ENCODE data around the gene CRTAC1.

CRTAC1 gene

DNA sequence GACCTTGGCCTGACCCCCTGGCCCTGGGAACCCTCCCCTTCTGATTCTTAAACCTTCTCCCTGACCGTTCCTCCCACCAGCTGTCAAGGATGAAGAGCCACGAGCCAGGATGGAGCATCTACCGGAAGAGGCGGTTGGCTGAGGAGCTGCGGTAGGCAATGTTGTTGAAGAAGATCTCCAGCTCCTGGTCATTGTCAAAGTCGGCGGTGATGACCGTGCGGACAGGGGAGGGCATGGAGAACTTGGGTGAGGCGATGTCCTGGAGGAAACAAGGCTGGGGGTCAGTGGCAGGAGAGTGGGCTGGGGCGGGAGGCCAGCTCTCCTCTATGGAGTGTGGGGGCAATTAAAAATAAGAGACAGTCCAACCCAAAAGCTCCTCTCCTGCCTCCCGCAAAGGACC, 129.0 kb downstream of the CRTAC1 start:
- Histone ChIP-seq H3K9me3 (ENCODE audit: low read depth, low read length) (no peaks in the 10 kb centered on the region), H3K4me3 (no peak overlapping the region), H3K27ac (no peak overlapping the region), H3K9ac (ENCODE audit: insufficient read length) (no peak overlapping the region), H3K36me3 (ENCODE audit: insufficient read depth, low read length) (no peaks in the 10 kb centered on the region)
- no peak for TF ChIP-seq EZH2 (IDR thresholded peaks at IDR 0.05)
- TF ChIP-seq FOXP2 (optimal IDR thresholded peaks at IDR 0.05; ENCODE audit: control extremely low read depth, extremely low read length, insufficient read depth) = no peak
- TF ChIP-seq POLR2AphosphoS5 (IDR thresholded peaks at IDR 0.05; ENCODE audit: borderline replicate concordance, low read depth, low read length) = no peak
- no peak for DNase-seq (ENCODE audit: low read depth, low spot score)

DNA sequence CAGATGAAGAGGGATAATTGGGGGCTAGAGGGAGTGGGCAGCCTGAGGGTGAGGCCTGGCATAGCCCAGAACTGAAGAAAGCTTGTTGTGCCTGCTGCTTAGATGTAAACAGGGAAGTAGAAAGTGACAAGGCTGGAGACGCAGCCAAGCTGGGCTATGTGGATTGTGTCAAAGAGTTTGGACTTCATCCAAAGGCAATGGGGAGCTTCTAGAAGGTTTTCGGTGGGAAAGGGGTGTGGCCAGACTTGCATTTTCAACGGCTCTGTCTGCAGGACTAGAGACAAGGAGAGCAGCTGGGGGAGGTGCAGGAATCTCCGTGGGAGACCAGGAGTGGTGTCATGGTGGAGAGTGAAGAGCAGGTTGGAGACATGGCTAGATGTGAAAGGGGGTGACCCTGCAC, 132.0 kb downstream of the CRTAC1 start:
- DNase-seq (ENCODE audit: low read depth, low spot score) = no peak
- no peak overlapping the region for H3K27ac ChIP-seq
- H3K36me3 ChIP-seq (ENCODE audit: insufficient read depth, low read length) = no peaks in the 10 kb centered on the region
- no peak overlapping the region for H3K4me3 ChIP-seq
- no peaks in the 10 kb centered on the region for H3K9me3 ChIP-seq (ENCODE audit: low read depth, low read length)
- H3K9ac ChIP-seq (ENCODE audit: insufficient read length) = no peak overlapping the region
- TF ChIP-seq FOXP2 (optimal IDR thresholded peaks at IDR 0.05; ENCODE audit: control extremely low read depth, extremely low read length, insufficient read depth) = no peak
- TF ChIP-seq POLR2AphosphoS5 (IDR thresholded peaks at IDR 0.05; ENCODE audit: borderline replicate concordance, low read depth, low read length) = no peak
- no peak for TF ChIP-seq EZH2 (IDR thresholded peaks at IDR 0.05)

GRCh38 chr10:97896756-97897358, 133.6 kb downstream of the CRTAC1 start:
- no peaks in the 10 kb centered on the region for H3K36me3 ChIP-seq (ENCODE audit: insufficient read depth, low read length)
- TF ChIP-seq EZH2 (IDR thresholded peaks at IDR 0.05) (no peak), POLR2AphosphoS5 (IDR thresholded peaks at IDR 0.05; ENCODE audit: borderline replicate concordance, low read depth, low read length) (no peak), FOXP2 (optimal IDR thresholded peaks at IDR 0.05; ENCODE audit: control extremely low read depth, extremely low read length, insufficient read depth) (no peak)
- DNase-seq (ENCODE audit: low read depth, low spot score) = no peak
- no peak overlapping the region for H3K9ac ChIP-seq (ENCODE audit: insufficient read length)
- no peak overlapping the region for H3K4me3 ChIP-seq
- H3K27ac ChIP-seq = no peak overlapping the region
- no peaks in the 10 kb centered on the region for H3K9me3 ChIP-seq (ENCODE audit: low read depth, low read length)

GRCh38 chr10:97895915-97896314, 134.5 kb downstream of the CRTAC1 start:
- H3K9ac ChIP-seq (ENCODE audit: insufficient read length) = no peak overlapping the region
- DNase-seq (ENCODE audit: low read depth, low spot score) = no peak
- TF ChIP-seq POLR2AphosphoS5 (IDR thresholded peaks at IDR 0.05; ENCODE audit: borderline replicate concordance, low read depth, low read length) (no peak), EZH2 (IDR thresholded peaks at IDR 0.05) (no peak), FOXP2 (optimal IDR thresholded peaks at IDR 0.05; ENCODE audit: control extremely low read depth, extremely low read length, insufficient read depth) (no peak)
- H3K36me3 ChIP-seq (ENCODE audit: insufficient read depth, low read length) = no peaks in the 10 kb centered on the region
- H3K9me3 ChIP-seq (ENCODE audit: low read depth, low read length) = no peaks in the 10 kb centered on the region
- no peak overlapping the region for H3K4me3 ChIP-seq
- no peak overlapping the region for H3K27ac ChIP-seq

- H3K9me3 ChIP-seq (ENCODE audit: low read depth, low read length) = no peaks in the 10 kb centered on the region
- DNase-seq (ENCODE audit: low read depth, low spot score) = no peak
- no peak overlapping the region for H3K9ac ChIP-seq (ENCODE audit: insufficient read length)
- H3K36me3 ChIP-seq (ENCODE audit: insufficient read depth, low read length) = no peaks in the 10 kb centered on the region
- TF ChIP-seq EZH2 (IDR thresholded peaks at IDR 0.05) = no peak
- no peak for TF ChIP-seq POLR2AphosphoS5 (IDR thresholded peaks at IDR 0.05; ENCODE audit: borderline replicate concordance, low read depth, low read length)
- no peak for TF ChIP-seq FOXP2 (optimal IDR thresholded peaks at IDR 0.05; ENCODE audit: control extremely low read depth, extremely low read length, insufficient read depth)
- no peak overlapping the region for H3K27ac ChIP-seq
- no peak overlapping the region for H3K4me3 ChIP-seq
These were observed 135.3 kb downstream of the CRTAC1 start for GRCh38 chr10:97895084-97895483.

- no peak overlapping the region for H3K9ac ChIP-seq (ENCODE audit: insufficient read length)
- TF ChIP-seq POLR2AphosphoS5 (IDR thresholded peaks at IDR 0.05; ENCODE audit: borderline replicate concordance, low read depth, low read length) (no peak), EZH2 (IDR thresholded peaks at IDR 0.05) (no peak), FOXP2 (optimal IDR thresholded peaks at IDR 0.05; ENCODE audit: control extremely low read depth, extremely low read length, insufficient read depth) (no peak)
- DNase-seq (ENCODE audit: low read depth, low spot score) = no peak
These were observed 136.3 kb downstream of the CRTAC1 start for GRCh38 chr10:97894092-97894491.

DNA sequence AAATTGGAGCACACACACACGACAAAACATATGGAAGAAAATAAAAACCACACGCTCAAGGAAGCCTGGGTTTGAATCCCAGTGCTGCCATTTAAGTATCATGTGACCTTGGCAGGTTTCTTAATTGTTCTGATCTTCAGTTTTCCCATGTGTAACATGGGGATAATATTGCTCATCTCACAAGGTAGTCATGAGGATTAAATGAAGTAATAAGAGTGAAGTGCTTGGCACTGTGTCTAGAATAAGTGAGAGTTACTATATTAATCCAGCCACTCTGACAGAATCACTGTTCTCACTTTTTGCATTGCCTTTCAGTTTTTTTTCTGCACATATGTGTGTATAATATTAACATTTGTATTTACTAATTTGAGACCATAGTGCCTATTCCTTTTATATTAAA, 137.5 kb downstream of the CRTAC1 start:
- Histone ChIP-seq H3K4me3 (no peak overlapping the region), H3K9ac (ENCODE audit: insufficient read length) (no peak overlapping the region), H3K36me3 (ENCODE audit: insufficient read depth, low read length) (no peaks in the 10 kb centered on the region), H3K27ac (no peak overlapping the region), H3K9me3 (ENCODE audit: low read depth, low read length) (no peaks in the 10 kb centered on the region)
- no peak for DNase-seq (ENCODE audit: low read depth, low spot score)
- no peak for TF ChIP-seq FOXP2 (optimal IDR thresholded peaks at IDR 0.05; ENCODE audit: control extremely low read depth, extremely low read length, insufficient read depth)
- no peak for TF ChIP-seq EZH2 (IDR thresholded peaks at IDR 0.05)
- TF ChIP-seq POLR2AphosphoS5 (IDR thresholded peaks at IDR 0.05; ENCODE audit: borderline replicate concordance, low read depth, low read length) = no peak

More at GRCh38 chr10:97894092-97894491, 136.3 kb downstream of the CRTAC1 start:
- no peak overlapping the region for H3K27ac ChIP-seq
- H3K9me3 ChIP-seq (ENCODE audit: low read depth, low read length) = no peaks in the 10 kb centered on the region
- H3K4me3 ChIP-seq = no peak overlapping the region
- no peaks in the 10 kb centered on the region for H3K36me3 ChIP-seq (ENCODE audit: insufficient read depth, low read length)

DNA sequence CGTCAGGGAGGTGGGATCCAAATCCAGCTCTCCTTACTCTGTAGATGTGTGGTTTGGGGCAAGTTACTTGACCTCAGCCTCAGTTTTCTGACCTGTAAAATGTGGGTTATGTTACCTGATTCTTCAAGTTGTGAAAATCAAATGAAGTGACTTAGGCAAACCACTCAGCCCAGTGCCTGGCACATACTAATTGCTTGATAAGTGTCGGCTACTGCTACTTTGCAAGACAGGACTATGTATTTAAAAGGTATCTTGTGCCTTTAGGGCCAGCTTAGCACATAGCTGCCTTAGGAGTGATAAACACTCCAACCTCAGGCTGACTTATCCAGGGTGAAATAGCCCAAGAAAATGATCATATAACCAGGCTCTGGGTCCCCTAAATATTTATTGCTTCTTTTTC, 137.9 kb downstream of the CRTAC1 start:
- Histone ChIP-seq H3K9me3 (ENCODE audit: low read depth, low read length) (no peaks in the 10 kb centered on the region), H3K9ac (ENCODE audit: insufficient read length) (no peak overlapping the region), H3K4me3 (no peak overlapping the region), H3K27ac (no peak overlapping the region), H3K36me3 (ENCODE audit: insufficient read depth, low read length) (no peaks in the 10 kb centered on the region)
- TF ChIP-seq EZH2 (IDR thresholded peaks at IDR 0.05) (no peak), FOXP2 (optimal IDR thresholded peaks at IDR 0.05; ENCODE audit: control extremely low read depth, extremely low read length, insufficient read depth) (no peak), POLR2AphosphoS5 (IDR thresholded peaks at IDR 0.05; ENCODE audit: borderline replicate concordance, low read depth, low read length) (no peak)
- DNase-seq (ENCODE audit: low read depth, low spot score) = no peak

All from SK-N-MC (cell line).